ENCODE data around the gene PCSK5. TPM values are rescaled to one million over a fixed set of nuclear protein-coding genes. Genes with fewer than 3 reads are reported as not detected.

Gene PCSK5
- total and polyA plus RNA-seq, 2 of the 8 experiments (the other 6 are each of a cell fraction or from before 2014, with no cell fraction given) = 5.5 to 10.7 TPM

- no peak overlapping the region for H3K18ac ChIP-seq (ENCODE audit: extremely low read depth, low read length)
- H3K14ac ChIP-seq (ENCODE audit: insufficient read length) = no peak overlapping the region
- H2BK15ac ChIP-seq (ENCODE audit: low read length) = no peak overlapping the region
- ChIA-PET CTCF (ENCODE audit: partially characterized antibody) (no interaction called here), POLR2A (ENCODE audit: partially characterized antibody) (no interaction called here)
- H3K36me3 ChIP-seq (ENCODE audit: control insufficient read depth in 2 of 4, insufficient read depth in 4 of 4, low read length in 3 of 4) = no peaks in the 10 kb centered on the region
- H4K91ac ChIP-seq (replicated peaks; ENCODE audit: insufficient read length, low read length) = no peak overlapping the region
- no peak overlapping the region for H2BK20ac ChIP-seq (ENCODE audit: low read length)
- no peak overlapping the region for H2AFZ ChIP-seq (ENCODE audit: low read length)
- H2BK12ac ChIP-seq (ENCODE audit: low read depth, low read length) = no peak overlapping the region
- H3K79me2 ChIP-seq (ENCODE audit: control insufficient read depth in 1 of 2, insufficient read depth in 2 of 2, low read length in 2 of 2) = no peaks in the 10 kb centered on the region
- no peak overlapping the region for H3K4ac ChIP-seq (replicated peaks; ENCODE audit: insufficient read length, low read depth, low read length)
- H3K27ac ChIP-seq (ENCODE audit: low read depth, low read length) = no peak overlapping the region
- no peaks in the 10 kb centered on the region for H3K23me2 ChIP-seq (ENCODE audit: low read depth, low read length)
- FAIRE-seq (no peak), DNase-seq (ENCODE audit: low read depth in 1 of 2, low spot score in 2 of 2) (no peak)
- no peak overlapping the region for H4K5ac ChIP-seq (ENCODE audit: insufficient read length, low read depth, low read length)
- WGBS, 2 experiments (ENCODE audit: extremely low coverage in 1 of 2, insufficient coverage in 1 of 2, insufficient read length in 1 of 2, insufficient replicate concordance in 2 of 2, low coverage in 1 of 2, low lambda C conversion rate in 2 of 2, missing lambda C conversion rate in 1 of 2) = 87% methylated on average over 8 of the region's 8 CpGs; no CpG with 5 or more reads in 1 of the 2 experiments
- no peaks in the 10 kb centered on the region for H3K79me1 ChIP-seq (ENCODE audit: low read depth, low read length)
- no peak overlapping the region for H2BK120ac ChIP-seq (replicated peaks; ENCODE audit: low read depth, low read length)
- no peak overlapping the region for H3K23ac ChIP-seq (ENCODE audit: insufficient read length)
- H3K9ac ChIP-seq (replicated peaks in 1 of 4; ENCODE audit: extremely low read depth in 1 of 4, low read depth in 3 of 4, low read length in 3 of 4) = no peak overlapping the region
- no peak overlapping the region for H2BK5ac ChIP-seq (ENCODE audit: low read depth, low read length)
- H4K8ac ChIP-seq (ENCODE audit: extremely low read depth, insufficient read depth, low read length) = no peak overlapping the region
- no peak overlapping the region for H2AK5ac ChIP-seq (ENCODE audit: low read depth, low read length)
- no peaks in the 10 kb centered on the region for H3K27me3 ChIP-seq (replicated peaks in 1 of 4; ENCODE audit: control insufficient read depth in 3 of 4, extremely low read depth in 1 of 4, insufficient read depth in 3 of 4, low read length in 3 of 4)
- H3K4me1 ChIP-seq (replicated peaks in 1 of 4; ENCODE audit: control insufficient read depth in 3 of 4, insufficient read depth in 4 of 4, low read length in 3 of 4) = peaks cover 0 to 7% (median 3%) of the 10 kb centered on the region in 4 experiments; a peak in 4 of 7 replicates
- no peak overlapping the region for H3K56ac ChIP-seq (replicated peaks; ENCODE audit: insufficient read length, low read depth, low read length)
- H4K20me1 ChIP-seq (replicated peaks in 1 of 2; ENCODE audit: control insufficient read depth in 1 of 2, insufficient read depth in 2 of 2, low read length in 2 of 2) = no peaks in the 10 kb centered on the region
- H3K4me2 ChIP-seq (ENCODE audit: insufficient read depth in 1 of 2, low read depth in 2 of 2, low read length in 2 of 2) = no peak overlapping the region
- H3K4me3 ChIP-seq (ENCODE audit: extremely low read depth in 1 of 4, insufficient read depth in 2 of 4, low read depth in 3 of 4, low read length in 4 of 4) = no peak overlapping the region
- no peaks in the 10 kb centered on the region for H3K9me3 ChIP-seq (ENCODE audit: insufficient read depth in 2 of 2, low read depth in 1 of 2, low read length in 1 of 2)
- TF ChIP-seq GABPA (IDR thresholded peaks at IDR 0.05; ENCODE audit: borderline replicate concordance, insufficient read depth, low read length) (no peak), TAF1 (IDR thresholded peaks at IDR 0.05; ENCODE audit: low read depth, low read length) (no peak), CEBPB (IDR thresholded peaks at IDR 0.05; ENCODE audit: low read depth, low read length) (no peak), BCL11A (IDR thresholded peaks at IDR 0.05; ENCODE audit: low read depth in 2 of 2, low read length in 2 of 2) (no peak), EZH2 (IDR thresholded peaks at IDR 0.05; ENCODE audit: low read depth, low read length, severe bottlenecking) (no peak), SUZ12 (IDR thresholded peaks at IDR 0.05; ENCODE audit: low read length) (no peak), TAF7 (optimal IDR thresholded peaks at IDR 0.05; ENCODE audit: borderline replicate concordance, low read depth, low read length) (no peak), NRF1 (IDR thresholded peaks at IDR 0.05; ENCODE audit: low read depth, low read length) (no peak), EGR1 (IDR thresholded peaks at IDR 0.05; ENCODE audit: borderline replicate concordance, low read depth, low read length) (no peak), SIN3A (conservative IDR thresholded peaks at IDR 0.05 in 1 of 2, IDR thresholded peaks at IDR 0.05 in 1 of 2; ENCODE audit: low read depth in 1 of 2, low read length in 2 of 2) (no peak), KDM5A (IDR thresholded peaks at IDR 0.05; ENCODE audit: low read length) (no peak), KDM1A (IDR thresholded peaks at IDR 0.05; ENCODE audit: borderline replicate concordance, low read length) (no peak), RBBP5 (IDR thresholded peaks at IDR 0.05; ENCODE audit: borderline replicate concordance, low read depth, low read length) (no peak)
Observed at GRCh38 chr9:76153902-76154629, 263.6 kb downstream of the PCSK5 start.
